ENCODE data around the gene DCD.

The DCD gene

DNA sequence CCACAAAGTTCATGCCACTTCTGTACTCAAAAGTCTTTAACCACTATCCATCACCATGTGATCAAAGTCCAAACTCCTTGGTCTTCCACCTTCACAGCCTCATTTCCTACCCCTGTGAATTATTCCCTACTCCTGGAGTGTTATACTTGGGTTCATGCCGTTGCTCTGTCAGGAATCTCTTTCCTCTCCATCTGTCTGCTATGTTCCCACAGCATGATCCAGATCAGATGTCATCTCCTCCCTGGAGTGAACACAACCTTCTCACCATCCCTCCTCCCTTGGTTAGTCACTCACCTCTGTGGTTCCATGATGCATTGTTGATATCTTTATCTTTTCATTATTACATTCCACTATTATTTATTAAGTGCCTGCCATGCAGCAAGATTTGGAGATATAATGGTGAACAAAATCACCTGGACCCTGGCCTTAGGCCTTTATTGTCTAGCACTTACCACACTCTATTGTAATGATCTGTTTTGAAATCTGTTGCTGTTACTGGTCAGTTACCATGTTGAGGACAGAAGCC lies 35.9 kb downstream of the DCD start:
- H3K27ac ChIP-seq: no peak overlapping the region
- no peak for DNase-seq (ENCODE audit: low read depth, low spot score)

DNA sequence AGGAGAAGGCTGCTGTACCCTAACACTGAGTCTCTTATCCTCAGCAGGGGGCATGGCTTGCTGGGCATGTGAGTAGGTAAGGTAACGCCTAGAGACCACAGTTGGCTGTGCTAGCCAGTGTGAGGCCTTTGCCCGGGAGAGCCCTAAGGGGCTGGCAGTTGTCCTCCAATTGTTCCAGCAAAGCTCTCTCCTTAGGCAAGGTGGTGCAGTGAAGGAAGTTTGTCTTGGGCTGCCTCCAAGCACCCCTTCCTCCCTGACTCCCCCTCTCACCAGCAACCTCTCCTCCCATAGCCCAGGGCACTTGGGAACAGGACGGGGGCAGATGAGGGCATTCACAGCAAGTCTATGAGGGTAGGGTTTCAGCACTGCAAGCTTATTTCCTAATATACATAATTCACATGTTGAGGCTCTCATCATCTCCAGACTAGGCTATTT lies 36.4 kb downstream of the DCD start:
- no peak overlapping the region for H3K27ac ChIP-seq
- no peak for DNase-seq (ENCODE audit: low read depth, low spot score)

DNA sequence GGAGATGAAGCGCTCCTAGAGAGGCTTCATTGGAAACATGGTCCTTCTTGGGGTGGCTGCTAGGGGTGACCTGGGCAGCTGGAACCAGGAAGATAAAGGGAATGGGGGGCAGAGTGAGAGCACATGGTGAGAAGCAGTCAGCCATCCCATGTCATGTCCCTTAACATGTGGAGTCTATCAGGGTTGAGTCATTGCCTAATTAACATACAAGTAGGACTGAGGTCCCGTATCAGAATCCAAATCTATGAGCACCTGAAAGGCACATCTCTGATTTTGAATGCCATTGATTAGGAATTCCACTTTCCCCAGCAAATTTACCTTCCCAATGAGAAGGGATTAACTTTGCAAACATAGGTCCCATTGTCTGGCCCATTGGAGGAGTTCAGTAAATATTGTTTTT lies 39.4 kb downstream of the DCD start:
- no peak overlapping the region for H3K27ac ChIP-seq
- DNase-seq (ENCODE audit: low read depth, low spot score): no peak

DNA sequence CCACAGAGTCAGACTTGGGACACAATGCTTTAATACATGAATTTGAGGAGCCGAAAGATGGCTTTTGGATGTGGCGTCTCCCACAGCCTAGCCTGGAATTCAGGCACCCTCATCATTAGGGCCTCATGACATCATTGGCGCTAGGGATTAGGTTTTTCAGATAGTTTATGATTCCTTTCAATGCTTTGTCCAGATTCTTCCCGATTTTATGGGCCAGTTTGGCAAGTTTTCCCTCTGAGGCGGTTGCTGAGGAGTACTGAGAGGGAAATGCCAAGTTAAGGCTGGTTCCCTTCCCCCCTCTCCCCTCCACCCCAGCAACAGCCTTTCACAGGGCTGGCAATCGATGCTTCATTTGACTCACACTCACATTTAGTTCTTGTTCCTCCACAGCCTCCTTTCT lies 40.0 kb downstream of the DCD start:
- no peak for DNase-seq (ENCODE audit: low read depth, low spot score)

DNA sequence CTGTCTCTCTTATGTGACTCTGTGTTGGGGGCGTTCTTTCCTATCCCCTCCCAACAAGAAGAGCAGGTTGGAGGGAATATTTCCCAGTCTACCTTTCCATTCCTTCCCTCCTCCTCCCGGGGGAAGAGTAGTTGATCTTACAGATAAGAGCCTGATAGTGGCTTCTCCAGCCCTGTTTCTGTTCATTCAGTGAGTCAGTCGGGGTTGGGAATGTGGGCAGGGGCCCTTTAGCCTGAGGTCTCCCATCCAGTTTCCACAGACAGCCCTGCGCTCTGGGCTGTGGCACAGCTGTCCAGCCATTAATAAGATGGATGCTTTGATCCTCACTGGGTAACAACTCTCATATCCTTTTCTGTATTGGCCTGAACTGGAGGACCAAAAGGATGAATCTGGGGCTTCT lies 41.6 kb downstream of the DCD start:
- no peak overlapping the region for H3K27ac ChIP-seq
- DNase-seq (ENCODE audit: low read depth, low spot score): no peak

More for the DNA sequence above, 40.0 kb downstream of the DCD start:
- no peak overlapping the region for H3K27ac ChIP-seq

DNA sequence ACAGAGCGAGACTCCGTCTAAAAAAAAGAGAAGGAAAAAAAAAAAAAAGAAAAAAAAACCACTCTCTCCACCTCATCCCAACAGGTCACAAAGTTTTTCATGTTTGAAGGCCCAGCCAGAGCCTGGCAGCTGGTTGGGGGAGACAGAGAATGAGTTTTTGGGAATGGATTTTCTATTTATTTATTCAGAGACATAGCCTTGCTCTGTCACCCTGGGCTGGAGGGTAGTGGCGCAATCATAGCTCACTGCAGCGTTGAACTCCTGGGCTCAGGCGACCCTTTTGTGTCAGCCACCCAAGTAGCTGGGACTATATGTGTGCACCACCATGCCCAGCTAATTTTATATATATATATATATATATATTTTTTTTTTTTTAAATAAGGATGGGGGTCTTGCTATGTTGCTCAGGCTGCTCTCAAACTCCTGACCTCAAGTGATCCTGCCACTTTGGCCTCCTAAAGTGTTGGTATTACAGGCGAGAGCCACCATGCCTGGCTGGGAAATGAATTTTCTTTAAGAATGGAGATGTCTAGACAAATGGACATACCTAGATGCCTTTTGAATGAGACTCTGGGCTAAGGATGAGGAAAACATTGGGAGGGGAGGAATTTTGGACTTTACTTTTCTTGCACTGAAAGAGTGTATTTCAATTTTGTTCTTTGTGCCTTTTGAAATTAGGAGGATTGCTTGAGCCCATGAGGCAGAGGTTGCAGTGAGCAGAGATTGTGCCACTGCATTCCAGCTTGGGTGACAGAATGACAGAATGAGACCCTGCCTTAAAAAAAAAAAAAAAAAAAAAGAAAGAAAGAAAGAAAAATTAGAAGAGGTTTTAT lies 42.8 kb downstream of the DCD start:
- no peak for DNase-seq (ENCODE audit: low read depth, low spot score)

DNA sequence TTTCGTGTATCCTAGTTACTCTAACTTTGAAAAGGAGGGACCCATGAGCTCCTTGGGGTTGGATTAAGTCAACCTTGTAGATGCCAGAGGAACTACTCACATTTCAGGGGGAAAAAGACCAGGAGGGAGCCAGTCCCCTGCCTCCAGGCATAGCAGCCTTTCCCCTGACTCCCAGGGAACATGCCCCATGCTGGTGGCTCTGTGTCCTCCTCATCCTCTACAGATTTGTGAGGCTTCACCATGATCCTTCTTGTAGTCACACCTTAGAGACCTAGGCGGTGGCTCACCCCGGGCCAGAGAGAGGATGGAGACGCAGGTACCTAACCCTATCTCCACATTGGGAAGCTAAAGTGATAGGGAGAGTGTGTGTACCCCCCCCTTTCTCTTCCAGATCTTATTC lies 43.7 kb downstream of the DCD start:
- DNase-seq (ENCODE audit: low read depth, low spot score): no peak
- no peak overlapping the region for H3K27ac ChIP-seq

More for the DNA sequence above, 42.8 kb downstream of the DCD start:
- no peak overlapping the region for H3K27ac ChIP-seq

DNA sequence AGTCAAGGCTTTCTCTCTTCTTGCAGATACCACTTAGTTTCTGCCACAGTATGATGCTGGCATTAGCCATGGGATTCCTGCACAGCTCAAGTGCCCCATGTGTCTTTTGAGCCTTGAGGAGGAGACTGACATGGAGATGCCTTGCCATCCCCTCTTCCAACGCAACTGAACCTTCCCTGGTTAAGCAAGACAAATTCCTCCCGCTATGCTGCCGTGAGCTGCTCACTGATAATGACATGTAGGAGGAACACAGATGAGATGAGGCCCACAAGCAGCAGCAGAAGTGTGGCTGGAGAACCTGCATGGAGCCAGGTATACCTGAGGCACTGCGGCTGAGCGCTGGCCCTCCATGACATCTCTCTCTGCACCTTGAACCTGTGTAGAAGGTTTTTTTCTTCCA lies 44.3 kb downstream of the DCD start:
- no peak for DNase-seq (ENCODE audit: low read depth, low spot score)
- H3K27ac ChIP-seq: no peak overlapping the region

DNA sequence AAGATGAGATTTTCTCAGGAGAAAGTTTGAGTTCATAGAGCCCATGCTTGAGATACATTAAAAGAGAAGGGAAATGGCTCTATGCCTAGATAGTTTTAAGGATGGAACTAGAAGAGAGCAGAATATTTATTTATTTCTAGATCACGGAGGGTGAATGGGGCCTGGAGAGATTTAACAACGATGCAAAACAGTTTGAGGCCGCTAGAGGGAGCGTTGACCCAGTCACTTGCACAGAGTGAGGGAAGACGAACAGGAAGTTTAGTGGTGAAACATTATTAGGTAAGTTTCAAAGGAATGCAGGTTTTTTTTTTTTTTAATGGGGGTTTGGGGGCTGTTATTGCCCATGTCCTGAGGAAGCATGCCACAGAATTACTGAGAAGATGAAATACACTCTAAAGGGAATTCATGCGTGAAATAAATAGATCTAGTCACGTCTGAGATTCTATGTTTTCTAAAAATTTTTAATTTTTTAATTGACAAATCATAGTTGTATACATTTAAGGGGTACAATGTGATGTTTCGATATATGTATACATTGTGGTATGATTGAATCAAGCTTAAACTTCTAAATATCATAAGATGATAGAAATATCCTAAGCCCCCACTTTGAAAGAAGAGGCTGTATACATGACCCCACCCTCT lies 44.9 kb downstream of the DCD start:
- no peak overlapping the region for H3K27ac ChIP-seq
- no peak for DNase-seq (ENCODE audit: low read depth, low spot score)

DNA sequence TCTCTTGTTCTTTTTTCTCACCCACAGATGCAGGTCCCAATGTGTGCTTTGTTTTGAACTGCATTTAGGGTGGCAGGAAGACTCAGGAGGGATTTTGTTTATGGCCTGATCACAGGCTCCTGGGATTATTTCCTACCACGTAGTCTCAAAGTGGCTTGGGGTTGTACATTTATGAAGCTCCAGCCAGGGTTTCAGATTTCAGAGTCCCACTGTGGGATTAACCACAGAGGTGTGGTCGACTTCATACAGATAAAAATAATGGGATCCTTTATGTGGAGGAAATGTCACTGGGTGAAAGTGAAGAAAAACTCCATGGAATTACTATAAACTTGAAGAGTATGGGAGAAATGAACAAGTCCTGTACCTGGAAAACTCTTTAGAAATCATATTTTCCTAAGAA lies 45.5 kb downstream of the DCD start:
- DNase-seq (ENCODE audit: low read depth, low spot score): no peak

DNA sequence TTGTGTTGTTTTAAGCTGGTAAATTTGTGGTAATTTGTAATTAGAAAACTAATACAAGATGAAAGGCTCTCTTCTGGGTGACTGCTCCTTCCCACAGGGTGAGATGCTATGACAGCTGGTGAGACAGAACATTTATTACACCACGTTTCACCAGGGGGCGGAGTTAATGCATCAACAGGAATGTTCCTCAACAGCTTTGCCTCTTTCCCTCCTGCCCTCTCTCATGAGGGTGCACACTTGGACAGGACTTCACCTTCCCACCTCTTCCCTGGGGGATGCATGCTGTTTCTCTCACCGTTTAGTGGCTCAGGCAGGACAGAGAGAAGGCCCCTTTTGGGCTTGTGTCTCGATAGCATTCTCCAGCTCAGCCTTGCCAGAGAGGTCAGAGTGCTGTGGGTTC lies 46.3 kb downstream of the DCD start:
- no peak overlapping the region for H3K27ac ChIP-seq
- DNase-seq (ENCODE audit: low read depth, low spot score): no peak

More for the DNA sequence above, 45.5 kb downstream of the DCD start:
- no peak overlapping the region for H3K27ac ChIP-seq

DNA sequence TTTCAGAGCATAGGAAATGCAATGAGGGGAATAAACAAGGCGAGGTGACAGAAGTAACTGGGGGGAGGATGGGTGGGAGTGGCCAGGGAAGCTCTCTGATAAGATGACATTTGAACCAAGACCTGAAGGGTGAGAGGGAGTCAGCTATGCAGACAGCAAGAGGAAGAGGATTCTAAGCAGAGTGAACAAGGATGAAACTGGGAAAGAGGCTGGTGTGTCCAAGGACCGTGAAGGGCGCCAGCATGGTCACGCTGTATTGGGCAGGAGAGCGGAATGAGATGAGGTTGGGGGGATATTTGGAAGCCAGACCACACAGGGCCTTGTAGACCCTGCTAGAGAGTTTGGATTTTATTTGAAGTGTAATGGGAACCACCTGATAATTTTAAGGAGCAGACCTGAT lies 49.2 kb downstream of the DCD start:
- H3K27ac ChIP-seq: no peak overlapping the region
- DNase-seq (ENCODE audit: low read depth, low spot score): no peak

DNA sequence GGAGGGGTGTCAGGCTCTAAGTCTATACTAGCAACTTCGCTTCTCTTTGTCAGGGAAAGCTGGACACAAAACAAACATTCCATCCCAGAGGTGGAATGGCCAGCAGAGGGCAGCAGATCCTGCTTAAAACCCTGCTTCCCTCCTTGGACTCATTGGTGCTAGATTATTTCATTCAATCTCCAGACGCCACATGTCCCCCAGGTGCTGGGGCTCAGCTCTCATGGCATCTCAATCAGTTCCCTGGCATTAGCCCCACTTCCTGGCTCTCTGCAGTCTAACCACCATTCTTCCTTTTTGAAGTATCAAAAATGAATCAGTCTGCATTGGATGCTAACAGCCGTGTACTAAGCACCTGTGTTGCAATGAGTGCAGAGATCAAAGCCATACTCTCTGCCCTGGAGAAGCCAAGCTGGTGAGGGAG lies 51.6 kb downstream of the DCD start:
- H3K27ac ChIP-seq: no peak overlapping the region
- DNase-seq (ENCODE audit: low read depth, low spot score): no peak

DNA sequence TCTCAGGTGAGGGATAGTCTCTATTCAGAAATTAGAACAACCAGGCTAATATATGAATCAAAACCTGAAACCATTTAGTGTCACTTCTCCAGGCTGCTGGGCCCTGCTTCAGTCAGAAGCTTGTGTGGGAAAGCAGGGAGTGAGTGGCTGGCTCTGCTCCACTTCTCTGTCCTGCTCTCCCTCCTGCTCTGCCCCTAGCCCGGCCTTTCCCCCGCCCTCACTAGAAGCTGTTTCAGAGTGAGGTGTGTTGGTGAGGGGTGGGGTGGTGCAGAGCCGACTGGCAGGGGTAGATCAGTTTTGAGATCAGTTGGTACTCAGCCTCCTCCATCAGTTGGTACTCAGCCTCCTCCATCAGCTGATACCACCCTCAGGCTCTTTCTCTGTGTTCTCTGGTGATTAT lies 52.7 kb downstream of the DCD start:
- no peak for DNase-seq (ENCODE audit: low read depth, low spot score)
- no peak overlapping the region for H3K27ac ChIP-seq

All from epithelial cell of prostate (primary cell).